GM23338 (cell line): ENCODE data around the gene BLTP3A. TPM values are rescaled to one million over a fixed set of nuclear protein-coding genes. Genes with fewer than 3 reads are reported as not detected.

Experiments used
- ATAC-seq: fragments of 200-7000 bp; cut with Tn5 transposase; 3 replicates; pipeline ENCODE4 v1.9.1; 2020
- DNase-seq: peaks from one replicate; pipeline ENCODE4 v3.0.0-alpha.2; 2015; ENCODE audit warnings: low spot score
- H2AFZ ChIP-seq: fragments of 200-600 bp; sonication (generic); 2 replicates; pipeline ENCODE4 v1.8.0; 2016; ENCODE audit warnings: antibody characterized with exemption, mild to moderate bottlenecking, moderate library complexity
- H3F3A ChIP-seq: fragments of 200-600 bp; sonication (generic); replicated peaks from 2 replicates; pipeline ENCODE4 v1.8.0; 2017; ENCODE audit warnings: antibody characterized with exemption, mixed run types, low read depth
- H3K27ac ChIP-seq: fragments of 200-600 bp; sonication (generic); 2 replicates; pipeline ENCODE4 v1.6.1; 2016; ENCODE audit warnings: low read depth
- H3K27me3 ChIP-seq: fragments of 200-600 bp; sonication (generic); 2 replicates; pipeline ENCODE4 v1.8.0; 2016; ENCODE audit warnings: mild to moderate bottlenecking, mixed run types, moderate library complexity; ENCODE audit not compliant: insufficient read depth
- H3K36me3 ChIP-seq: fragments of 200-600 bp; sonication (generic); 2 replicates; pipeline ENCODE4 v1.8.0; 2016; ENCODE audit warnings: mild to moderate bottlenecking; ENCODE audit not compliant: insufficient read depth
- H3K4me1 ChIP-seq: fragments of 200-600 bp; sonication (generic); 2 replicates; pipeline ENCODE4 v1.8.0; 2016; ENCODE audit warnings: mild to moderate bottlenecking, moderate library complexity; ENCODE audit not compliant: insufficient read depth
- H3K4me2 ChIP-seq: fragments of 200-600 bp; sonication (generic); 2 replicates; pipeline ENCODE4 v1.7.1; 2017; ENCODE audit warnings: mixed run types
- H3K4me3 ChIP-seq: fragments of 200-600 bp; sonication (generic); 2 replicates; pipeline ENCODE4 v1.6.1; 2016; ENCODE audit warnings: mixed run types
- H3K79me2 ChIP-seq: fragments of 200-600 bp; sonication (generic); replicated peaks from 2 replicates; pipeline ENCODE4 v1.8.0; 2017; ENCODE audit warnings: mild to moderate bottlenecking; ENCODE audit not compliant: insufficient read depth
- H3K9me2 ChIP-seq: fragments of 200-600 bp; sonication (generic); 2 replicates; pipeline ENCODE4 v1.8.0; 2017; ENCODE audit not compliant: insufficient read depth
- H4K20me1 ChIP-seq: fragments of 200-600 bp; sonication (generic); replicated peaks from 2 replicates; pipeline ENCODE4 v1.8.0; 2017; ENCODE audit warnings: mild to moderate bottlenecking; ENCODE audit not compliant: insufficient read depth
- H3K27ac Mint-ChIP-seq: 2 replicates; pipeline ENCODE4 v1.8.0; 2020; ENCODE audit warnings: inconsistent platforms, mild to moderate bottlenecking, moderate library complexity, mixed read lengths
- H3K27me3 Mint-ChIP-seq: 3 replicates; pipeline ENCODE4 v1.8.0; 2022; ENCODE audit warnings: low read depth, mild to moderate bottlenecking, moderate library complexity, mixed read lengths, inconsistent platforms; ENCODE audit not compliant: insufficient read depth, poor library complexity
- H3K36me3 Mint-ChIP-seq: 3 replicates; pipeline ENCODE4 v1.8.0; 2021; ENCODE audit warnings: low read depth, mild to moderate bottlenecking, inconsistent platforms, moderate library complexity, mixed read lengths
- H3K4me1 Mint-ChIP-seq: 3 replicates; pipeline ENCODE4 v1.8.0; 2020; ENCODE audit warnings: mild to moderate bottlenecking, inconsistent platforms, mixed read lengths
- H3K4me3 Mint-ChIP-seq: 3 replicates; pipeline ENCODE4 v1.8.0; 2021; ENCODE audit warnings: moderate library complexity, mild to moderate bottlenecking, inconsistent platforms, mixed read lengths
- H3K9me3 Mint-ChIP-seq: 3 replicates; pipeline ENCODE4 v1.8.0; 2020; ENCODE audit warnings: moderate library complexity, mild to moderate bottlenecking, inconsistent platforms, mixed read lengths
- CREB1 ChIP-seq: fragments of 250-450 bp; sonication (Bioruptor Pico); IDR thresholded peaks from 2 replicates; pipeline ENCODE4 v1.5.0; 2020; ENCODE audit warnings: low read depth, mild to moderate bottlenecking, moderate library complexity
- CTCF ChIP-seq, 2 experiments: fragments of 200-600 bp in 1 of 2; sonication (generic) in 1 of 2; conservative IDR thresholded peaks; 2 replicates each; pipeline versions ENCODE4 v1.5.1 to v1.6.1; 2016 to 2017; ENCODE audit warnings: antibody characterized with exemption in 2 of 2, low read depth in 2 of 2, mild to moderate bottlenecking in 2 of 2, moderate library complexity in 1 of 2
- ETS1 ChIP-seq: IDR thresholded peaks from 2 replicates; pipeline ENCODE4 v1.6.1; 2016; ENCODE audit warnings: antibody characterized with exemption
- EZH2 ChIP-seq: fragments of 200-600 bp; sonication (generic); IDR thresholded peaks from one replicate; pipeline ENCODE4 v1.8.0; 2017; ENCODE audit warnings: antibody characterized with exemption, mild to moderate bottlenecking, low read depth; ENCODE audit not compliant: unreplicated experiment
- EZH2phosphoT487 ChIP-seq: fragments of 200-600 bp; sonication (generic); IDR thresholded peaks from one replicate; pipeline ENCODE4 v1.8.1; 2018; ENCODE audit warnings: antibody characterized with exemption; ENCODE audit not compliant: unreplicated experiment
- JUNB ChIP-seq: IDR thresholded peaks from one replicate; pipeline ENCODE4 v1.6.1; 2016; ENCODE audit warnings: antibody characterized with exemption; ENCODE audit not compliant: unreplicated experiment
- NANOG ChIP-seq: IDR thresholded peaks from 2 replicates; pipeline ENCODE4 v1.6.1; 2016; ENCODE audit warnings: antibody characterized with exemption, borderline replicate concordance
- POLR2AphosphoS5 ChIP-seq: IDR thresholded peaks from 2 replicates; pipeline ENCODE4 v1.6.1; 2016; ENCODE audit warnings: antibody characterized with exemption, low read depth
- STAT1 ChIP-seq: IDR thresholded peaks from one replicate; pipeline ENCODE4 v1.6.1; 2016; ENCODE audit warnings: antibody characterized with exemption; ENCODE audit not compliant: unreplicated experiment
- ZNF114 ChIP-seq: fragments of 250-450 bp; sonication (Bioruptor Pico); IDR thresholded peaks from 2 replicates; pipeline ENCODE4 v1.5.0; 2020; ENCODE audit warnings: mild to moderate bottlenecking, moderate library complexity
- ZNF331 ChIP-seq: fragments of 250-450 bp; sonication (Bioruptor Pico); IDR thresholded peaks from 2 replicates; pipeline ENCODE4 v1.5.0; 2020; ENCODE audit warnings: low read depth, mild to moderate bottlenecking, moderate library complexity
- ZNF462 ChIP-seq: fragments of 250-450 bp; sonication (Bioruptor Pico); IDR thresholded peaks from 2 replicates; pipeline ENCODE4 v1.5.0; 2020; ENCODE audit warnings: mild to moderate bottlenecking, moderate library complexity
- polyA plus RNA-seq: library from polyadenylated mRNA; unstranded; fragments of >200 nt; fragmentation: Nextera tagmentation; extraction: Ambion mirVana; gene quantifications from 2 replicates; pipeline ENCODE4 v1.2.1, GENCODE V29; 2016
- total RNA-seq: library from RNA; depleted of rRNA; stranded (reverse); fragments of >200 nt; shearing (Covaris generic); gene quantifications from 2 replicates; pipeline ENCODE4 v1.2.3, GENCODE V29; 2014

BLTP3A gene
- total and polyA plus RNA-seq, 2 experiments from 2014 or later, result 2.9 to 18.4 TPM

- H4K20me1 ChIP-seq, result no peaks in the 10 kb centered on the region
- Mint-ChIP-seq H3K36me3 (no peaks in the 10 kb centered on the region), H3K27ac (no peak overlapping the region), H3K4me1 (no peaks in the 10 kb centered on the region), H3K27me3 (no peaks in the 10 kb centered on the region), H3K9me3 (no peaks in the 10 kb centered on the region), H3K4me3 (no peak overlapping the region)
- no peaks in the 10 kb centered on the region for H3K9me2 ChIP-seq
- ATAC-seq (no peak), DNase-seq (no peak)
- TF ChIP-seq JUNB (no peak), EZH2phosphoT487 (no peak), ZNF331 (CRISPR knock-in tag) (no peak), ZNF114 (CRISPR knock-in tag) (no peak), EZH2 (no peak), CREB1 (CRISPR knock-in tag) (no peak), CTCF (conservative IDR thresholded peaks at IDR 0.05; ENCODE audit: low read depth in 2 of 2) (no peak)
- H3F3A ChIP-seq, result no peaks in the 10 kb centered on the region
- no peak overlapping the region for H2AFZ ChIP-seq
- no peaks in the 10 kb centered on the region for H3K27me3 ChIP-seq
- no peaks in the 10 kb centered on the region for H3K4me1 ChIP-seq
- no peak overlapping the region for H3K4me2 ChIP-seq
- H3K79me2 ChIP-seq, result no peaks in the 10 kb centered on the region
- no peak overlapping the region for H3K4me3 ChIP-seq
- no peak overlapping the region for H3K27ac ChIP-seq
- H3K36me3 ChIP-seq, result no peaks in the 10 kb centered on the region
These were observed 45.6 kb upstream of the BLTP3A start for GRCh38 chr6:34746104-34746846.

- H3K27ac Mint-ChIP-seq, result no peak overlapping the region
- H3K27ac ChIP-seq, result no peak overlapping the region
- no peak for DNase-seq
- no peaks in the 10 kb centered on the region for H3K27me3 ChIP-seq
- H3K4me1 ChIP-seq, result no peaks in the 10 kb centered on the region
- no peaks in the 10 kb centered on the region for H4K20me1 ChIP-seq
- no peak overlapping the region for H3K4me2 ChIP-seq
- H3K4me3 ChIP-seq, result no peak overlapping the region
- H3K79me2 ChIP-seq, result no peaks in the 10 kb centered on the region
- no peaks in the 10 kb centered on the region for H3K36me3 ChIP-seq
- H3K9me2 ChIP-seq, result no peaks in the 10 kb centered on the region
- no peak for ATAC-seq
- H3K36me3 Mint-ChIP-seq, result no peaks in the 10 kb centered on the region
- no peak overlapping the region for H2AFZ ChIP-seq
- no peaks in the 10 kb centered on the region for H3K9me3 Mint-ChIP-seq
- H3K27me3 Mint-ChIP-seq, result no peaks in the 10 kb centered on the region
- no peaks in the 10 kb centered on the region for H3F3A ChIP-seq
- H3K4me1 Mint-ChIP-seq, result no peaks in the 10 kb centered on the region
- no peak for TF ChIP-seq ZNF331 (CRISPR knock-in tag)
- no peak for TF ChIP-seq ZNF114 (CRISPR knock-in tag)
- TF ChIP-seq EZH2phosphoT487, result no peak
- no peak for TF ChIP-seq NANOG
- no peak for TF ChIP-seq EZH2
- TF ChIP-seq ZNF462 (CRISPR knock-in tag), result no peak
- TF ChIP-seq ETS1, result no peak
- no peak for TF ChIP-seq STAT1
- no peak for TF ChIP-seq JUNB
- no peak for TF ChIP-seq POLR2AphosphoS5
- no peak overlapping the region for H3K4me3 Mint-ChIP-seq
These were observed 43.1 kb upstream of the BLTP3A start for GRCh38 chr6:34748757-34749156.
